ENCODE results near the gene MAGEB10. TPM values are rescaled to one million over a fixed set of nuclear protein-coding genes. Genes with fewer than 3 reads are reported as not detected.
"Not testable (repeated sequence)": the region's sequence is repeated elsewhere in the genome, so short reads cannot be mapped to it uniquely, and the experiment has no call there.

Gene MAGEB10
- total RNA-seq: not detected in 2 replicates

- Mint-ChIP-seq H3K4me1 (no peaks in the 10 kb centered on the region), H3K27ac (no peak within 1 kb of the TSS), H3K9me3 (no peaks in the 10 kb centered on the region), H3K4me3 (no peak within 1 kb of the TSS), H3K27me3 (no peaks in the 10 kb centered on the region), H3K36me3 (ENCODE audit: low read depth) (no peaks in the 10 kb centered on the region)
- intact Hi-C loops (cut with micrococcal nuclease): no loop called here
- no peak for DNase-seq
These were observed at the start of gene MAGEB10 for GRCh38 chrX:27807690-27808089. Gene MAGEB10 (plus strand): TSS chrX:27807990. CDS start chrX:27821307, 13,317 bp downstream.

GRCh38 chrX:27765718-27766117 lies 42.1 kb upstream of the MAGEB10 start:
- no peaks in the 10 kb centered on the region for H3K36me3 Mint-ChIP-seq (ENCODE audit: low read depth)
- no peak overlapping the region for H3K4me3 Mint-ChIP-seq
- intact Hi-C loops (cut with micrococcal nuclease): no loop called here
- no peak overlapping the region for H3K27ac Mint-ChIP-seq
- no peaks in the 10 kb centered on the region for H3K27me3 Mint-ChIP-seq
- no peak for DNase-seq
- H3K9me3 Mint-ChIP-seq: no peaks in the 10 kb centered on the region
- no peaks in the 10 kb centered on the region for H3K4me1 Mint-ChIP-seq

- no peak overlapping the region for H3K27ac Mint-ChIP-seq
- H3K4me3 Mint-ChIP-seq: no peak overlapping the region
- intact Hi-C loops (cut with micrococcal nuclease): no loop called here
- no peaks in the 10 kb centered on the region for H3K9me3 Mint-ChIP-seq
- no peaks in the 10 kb centered on the region for H3K27me3 Mint-ChIP-seq
- no peak for DNase-seq
- no peaks in the 10 kb centered on the region for H3K4me1 Mint-ChIP-seq
- no peaks in the 10 kb centered on the region for H3K36me3 Mint-ChIP-seq (ENCODE audit: low read depth)
These were observed 40.4 kb upstream of the MAGEB10 start for GRCh38 chrX:27767387-27767786.

GRCh38 chrX:27775984-27776383 lies 31.8 kb upstream of the MAGEB10 start:
- Mint-ChIP-seq H3K4me1 (no peaks in the 10 kb centered on the region), H3K36me3 (ENCODE audit: low read depth) (no peaks in the 10 kb centered on the region), H3K27me3 (no peaks in the 10 kb centered on the region), H3K4me3 (no peak overlapping the region), H3K27ac (no peak overlapping the region), H3K9me3 (no peaks in the 10 kb centered on the region)
- intact Hi-C loops (cut with micrococcal nuclease): no loop called here
- no peak for DNase-seq

GRCh38 chrX:27796640-27797257 lies 11.0 kb upstream of the MAGEB10 start:
- DNase-seq: no peak
- no peak overlapping the region for H3K27ac Mint-ChIP-seq
- no peaks in the 10 kb centered on the region for H3K4me1 Mint-ChIP-seq
- H3K27me3 Mint-ChIP-seq: no peaks in the 10 kb centered on the region
- intact Hi-C loops (cut with micrococcal nuclease): no loop called here
- no peak overlapping the region for H3K4me3 Mint-ChIP-seq
- H3K36me3 Mint-ChIP-seq (ENCODE audit: low read depth): no peaks in the 10 kb centered on the region
- H3K9me3 Mint-ChIP-seq: no peaks in the 10 kb centered on the region

- H3K9me3 Mint-ChIP-seq: no peaks in the 10 kb centered on the region
- H3K36me3 Mint-ChIP-seq (ENCODE audit: low read depth): no peaks in the 10 kb centered on the region
- H3K27me3 Mint-ChIP-seq: no peaks in the 10 kb centered on the region
- no peak for DNase-seq
- H3K4me1 Mint-ChIP-seq: no peaks in the 10 kb centered on the region
- H3K27ac Mint-ChIP-seq: no peak overlapping the region
- intact Hi-C loops (cut with micrococcal nuclease): no loop called here
- no peak overlapping the region for H3K4me3 Mint-ChIP-seq
These were observed 10.2 kb upstream of the MAGEB10 start for GRCh38 chrX:27797575-27797974.

- Mint-ChIP-seq H3K27ac (no peak overlapping the region), H3K27me3 (no peaks in the 10 kb centered on the region), H3K4me1 (no peaks in the 10 kb centered on the region), H3K9me3 (no peaks in the 10 kb centered on the region), H3K36me3 (ENCODE audit: low read depth) (no peaks in the 10 kb centered on the region), H3K4me3 (no peak overlapping the region)
- DNase-seq: no peak
- intact Hi-C loops (cut with micrococcal nuclease): no loop called here
These were observed 436 bp downstream of the MAGEB10 start for GRCh38 chrX:27808226-27808625.

- H3K27ac Mint-ChIP-seq; intact Hi-C loops (cut with micrococcal nuclease); H3K4me1 Mint-ChIP-seq; H3K27me3 Mint-ChIP-seq; H3K36me3 Mint-ChIP-seq (ENCODE audit: low read depth); H3K4me3 Mint-ChIP-seq; DNase-seq; H3K9me3 Mint-ChIP-seq: not testable (repeated sequence)
These were observed 1.4 kb downstream of the MAGEB10 start for GRCh38 chrX:27808991-27809859.

GRCh38 chrX:27815209-27815608 lies 7.4 kb downstream of the MAGEB10 start:
- intact Hi-C loops (cut with micrococcal nuclease): no loop called here
- DNase-seq: no peak
- no peak overlapping the region for H3K27ac Mint-ChIP-seq
- H3K27me3 Mint-ChIP-seq: no peaks in the 10 kb centered on the region
- no peak overlapping the region for H3K4me3 Mint-ChIP-seq
- no peaks in the 10 kb centered on the region for H3K4me1 Mint-ChIP-seq
- H3K9me3 Mint-ChIP-seq: no peaks in the 10 kb centered on the region
- H3K36me3 Mint-ChIP-seq (ENCODE audit: low read depth): no peaks in the 10 kb centered on the region

GRCh38 chrX:27823812-27824211 lies 16.0 kb downstream of the MAGEB10 start:
- no peaks in the 10 kb centered on the region for H3K4me1 Mint-ChIP-seq
- H3K9me3 Mint-ChIP-seq: no peaks in the 10 kb centered on the region
- H3K27ac Mint-ChIP-seq: no peak overlapping the region
- intact Hi-C loops (cut with micrococcal nuclease): no loop called here
- H3K36me3 Mint-ChIP-seq (ENCODE audit: low read depth): no peaks in the 10 kb centered on the region
- no peak for DNase-seq
- no peak overlapping the region for H3K4me3 Mint-ChIP-seq
- no peaks in the 10 kb centered on the region for H3K27me3 Mint-ChIP-seq

GRCh38 chrX:27838185-27838584 lies 30.4 kb downstream of the MAGEB10 start:
- Mint-ChIP-seq H3K27ac (no peak overlapping the region), H3K9me3 (no peaks in the 10 kb centered on the region), H3K4me1 (no peaks in the 10 kb centered on the region), H3K36me3 (ENCODE audit: low read depth) (no peaks in the 10 kb centered on the region), H3K27me3 (no peaks in the 10 kb centered on the region), H3K4me3 (no peak overlapping the region)
- intact Hi-C loops (cut with micrococcal nuclease): no loop called here
- DNase-seq: no peak

- Mint-ChIP-seq H3K4me3 (no peak overlapping the region), H3K9me3 (no peaks in the 10 kb centered on the region), H3K27ac (no peak overlapping the region), H3K36me3 (ENCODE audit: low read depth) (no peaks in the 10 kb centered on the region), H3K27me3 (no peaks in the 10 kb centered on the region), H3K4me1 (no peaks in the 10 kb centered on the region)
- intact Hi-C loops (cut with micrococcal nuclease): no loop called here
- no peak for DNase-seq
These were observed 33.1 kb downstream of the MAGEB10 start for GRCh38 chrX:27840881-27841280.

GRCh38 chrX:27842859-27843258 lies 35.1 kb downstream of the MAGEB10 start:
- H3K4me3 Mint-ChIP-seq: no peak overlapping the region
- no peaks in the 10 kb centered on the region for H3K36me3 Mint-ChIP-seq (ENCODE audit: low read depth)
- intact Hi-C loops (cut with micrococcal nuclease): no loop called here
- no peaks in the 10 kb centered on the region for H3K4me1 Mint-ChIP-seq
- DNase-seq: no peak
- no peak overlapping the region for H3K27ac Mint-ChIP-seq
- H3K9me3 Mint-ChIP-seq: no peaks in the 10 kb centered on the region
- no peaks in the 10 kb centered on the region for H3K27me3 Mint-ChIP-seq

- Mint-ChIP-seq H3K4me1 (no peaks in the 10 kb centered on the region), H3K9me3 (no peaks in the 10 kb centered on the region), H3K27me3 (no peaks in the 10 kb centered on the region), H3K27ac (no peak overlapping the region), H3K36me3 (ENCODE audit: low read depth) (no peaks in the 10 kb centered on the region), H3K4me3 (no peak overlapping the region)
- intact Hi-C loops (cut with micrococcal nuclease): no loop called here
- no peak for DNase-seq
These were observed 52.5 kb downstream of the MAGEB10 start for GRCh38 chrX:27860337-27860736.
